NCI-H2227 (cell line): ENCODE data around the gene TMEM167B.
"Not testable (repeated sequence)": the region's sequence is repeated elsewhere in the genome, so short reads cannot be mapped to it uniquely, and the experiment has no call there.

ENCODE experiments used
- DNase-seq: peaks from one replicate; lab custom pipeline; 2025; ENCODE audit not compliant: unreplicated experiment; lab: John Stamatoyannopoulos, UW

The TMEM167B gene

DNA sequence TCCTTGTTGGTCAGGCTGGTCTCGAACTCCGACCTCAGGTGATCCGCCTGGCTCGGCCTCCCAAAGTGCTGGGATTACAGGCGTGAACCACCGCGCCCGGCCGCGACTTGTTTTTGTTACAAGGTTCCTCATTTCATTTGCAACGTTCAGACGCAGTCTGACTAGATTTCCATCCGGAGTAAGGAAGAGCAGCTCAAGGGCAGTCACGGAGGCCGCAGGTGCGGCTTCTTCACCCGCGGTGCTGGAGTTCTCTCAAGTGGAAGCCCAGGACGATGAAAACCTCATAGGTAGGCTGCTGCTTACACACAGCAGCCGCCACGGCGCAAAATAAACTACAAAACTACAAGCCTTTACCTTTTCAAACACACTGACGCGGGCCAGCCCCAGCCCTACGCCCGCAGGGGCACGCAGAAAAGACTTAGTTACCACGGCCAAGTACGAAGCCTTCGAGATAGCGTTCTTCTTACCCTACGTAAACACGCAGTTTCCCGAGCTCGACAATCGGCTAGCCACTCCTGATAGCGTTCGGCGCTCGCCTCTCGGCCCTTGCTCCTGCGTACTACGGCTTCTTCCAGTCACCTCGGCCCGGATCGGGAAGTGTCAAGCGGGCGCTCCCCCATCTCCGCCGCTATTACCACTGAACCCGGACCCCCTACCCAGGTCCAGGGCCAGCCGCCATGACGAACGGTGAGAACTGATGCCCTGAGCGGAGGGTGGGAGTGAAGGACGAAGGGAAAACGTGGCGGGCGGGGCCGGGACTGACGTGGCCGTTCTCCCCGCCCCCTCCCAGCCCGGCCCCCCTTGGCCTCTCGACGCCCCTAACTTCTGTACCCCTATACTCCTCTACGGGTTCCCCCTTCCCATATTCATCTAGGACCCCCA lies at the start of gene TMEM167B:
TSS of gene TMEM167B (plus strand) at position 569 of the 882 bp plus-strand sequence. CDS start at position 678, 109 bp downstream.
- peak; percentile 96 for DNase-seq

DNA sequence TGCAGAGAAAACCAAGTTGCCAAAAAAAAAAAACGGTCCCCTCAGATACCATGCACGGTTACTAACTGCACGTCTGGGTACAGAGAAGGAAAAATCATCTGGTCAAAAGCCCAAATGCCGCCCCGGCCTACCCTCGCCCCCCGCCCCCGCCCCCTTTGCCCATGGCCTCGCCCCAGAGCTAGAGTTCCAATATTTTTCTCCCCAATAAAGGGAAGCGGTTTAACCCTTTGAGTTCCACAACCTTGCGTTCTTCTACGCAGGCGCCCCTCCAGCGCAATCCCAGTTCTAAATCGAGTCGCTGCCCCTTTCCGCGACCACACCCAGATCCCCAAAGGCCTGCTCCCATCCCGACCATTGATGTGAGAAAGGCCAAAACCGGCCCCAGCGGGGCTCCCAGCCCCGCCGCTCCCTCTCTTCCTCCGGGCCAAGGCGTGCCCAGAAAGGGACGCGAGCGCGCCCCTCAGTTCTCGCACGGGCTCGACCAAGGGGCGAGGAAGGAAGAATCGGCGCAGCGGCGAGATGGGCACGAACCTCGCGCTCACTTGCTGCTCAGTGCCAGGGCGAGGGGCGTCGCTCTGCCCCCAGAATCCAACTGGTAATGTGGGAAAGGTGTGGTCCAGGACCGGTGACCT lies 49.5 kb upstream of the TMEM167B start:
- DNase-seq: peak; percentile 72

- peak; percentile 98 for DNase-seq
These were observed 48.7 kb upstream of the TMEM167B start, which contains the start of gene WDR47 for GRCh38 chr1:109041621-109042468. WDR47 (minus strand) TSS chr1:109042102; CDS start chr1:109023512, 18,590 bp downstream.

GRCh38 chr1:109045595-109045994 lies 45.0 kb upstream of the TMEM167B start:
- DNase-seq: no peak

GRCh38 chr1:109046671-109047070 lies 43.9 kb upstream of the TMEM167B start:
- no peak for DNase-seq

DNA sequence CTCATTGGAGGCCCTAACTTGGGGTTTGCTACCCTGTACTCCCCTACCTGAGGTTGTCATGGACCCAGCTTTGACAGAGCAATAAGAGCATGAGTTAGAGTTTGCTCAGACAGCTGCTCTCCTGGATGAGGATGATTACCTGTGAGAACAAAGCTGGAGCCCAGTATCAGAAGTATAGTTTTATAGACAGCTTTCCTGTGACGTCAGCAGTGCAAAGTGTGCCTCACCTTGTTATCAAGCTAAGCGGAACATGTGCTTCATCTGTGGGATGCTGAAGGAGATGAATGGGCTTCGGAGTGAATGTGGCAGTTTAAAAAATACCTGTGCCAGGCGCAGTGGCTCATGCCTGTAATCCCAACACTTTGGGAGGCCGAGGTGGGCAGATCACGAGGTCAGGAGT lies 43.2 kb upstream of the TMEM167B start:
- no peak for DNase-seq

DNA sequence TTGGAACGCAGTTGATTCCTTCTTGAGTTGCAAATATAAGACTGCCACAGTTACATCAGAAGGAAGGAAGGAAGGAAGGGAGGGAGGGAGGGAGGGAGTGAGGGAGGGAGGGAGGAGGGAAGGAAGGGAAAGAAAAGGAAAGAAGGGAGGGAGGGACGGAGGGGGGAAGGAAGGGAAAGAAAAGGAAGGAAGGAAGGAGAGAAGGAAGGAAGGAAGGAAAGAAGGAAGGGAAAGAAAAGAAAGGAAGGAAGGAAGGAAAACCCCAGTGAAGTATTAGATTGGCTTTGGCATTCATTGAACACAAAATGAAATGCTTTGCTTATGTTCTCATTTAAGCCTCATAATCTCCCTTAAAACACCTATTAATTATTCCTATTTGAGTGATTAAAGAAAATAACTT lies 42.2 kb upstream of the TMEM167B start:
- no peak for DNase-seq

- DNase-seq: no peak
These were observed 40.2 kb upstream of the TMEM167B start for GRCh38 chr1:109050228-109050995.

- DNase-seq: not testable (repeated sequence)
These were observed 38.4 kb upstream of the TMEM167B start for GRCh38 chr1:109052145-109052544.

GRCh38 chr1:109056064-109056463 lies 34.5 kb upstream of the TMEM167B start:
- no peak for DNase-seq

GRCh38 chr1:109059026-109059425 lies 31.5 kb upstream of the TMEM167B start:
- no peak for DNase-seq

- DNase-seq: no peak
These were observed 29.9 kb upstream of the TMEM167B start for GRCh38 chr1:109060707-109061106.

DNA sequence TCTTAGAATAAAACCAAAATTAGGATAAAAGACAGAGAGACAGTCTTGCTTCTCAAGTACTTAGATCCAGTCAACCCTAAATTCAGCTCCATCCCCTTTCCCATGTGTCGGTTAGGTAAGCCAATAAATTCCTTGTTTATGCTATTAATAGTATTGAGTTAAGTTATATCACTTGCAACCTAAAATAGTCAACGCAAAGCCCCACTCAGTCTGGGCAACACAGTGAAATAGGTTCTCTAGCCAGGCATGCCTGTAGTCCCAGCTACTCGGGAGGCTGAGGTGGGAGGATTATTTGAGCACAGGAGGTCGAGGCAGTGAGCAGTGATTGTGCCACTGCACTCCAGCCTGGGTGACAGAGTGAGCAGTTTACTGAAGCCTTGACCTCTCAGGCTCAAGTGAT lies 29.4 kb upstream of the TMEM167B start:
- no peak for DNase-seq

- DNase-seq: no peak
These were observed 25.4 kb upstream of the TMEM167B start for GRCh38 chr1:109065137-109065536.

DNA sequence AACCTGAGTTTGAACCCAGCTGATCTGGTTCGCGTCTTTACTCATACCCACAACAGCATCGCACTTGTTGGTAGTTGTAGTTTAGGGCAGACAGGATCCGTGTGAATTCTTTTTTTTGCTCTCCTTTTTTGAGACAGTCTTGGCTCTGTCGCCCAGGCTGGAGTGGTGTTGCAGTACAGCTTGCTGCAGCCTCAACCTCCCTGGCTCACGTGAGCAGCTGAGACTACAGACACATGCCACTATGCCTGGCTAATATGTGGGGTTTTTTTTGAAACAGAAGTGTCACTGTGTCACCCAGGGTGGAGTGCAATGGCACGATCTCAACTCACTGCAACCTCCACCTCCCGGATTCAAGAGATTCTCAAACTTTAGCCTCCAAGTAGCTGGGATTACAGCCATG lies 22.7 kb upstream of the TMEM167B start:
- DNase-seq: no peak

- DNase-seq: no peak
These were observed 21.3 kb upstream of the TMEM167B start for GRCh38 chr1:109069294-109069693.

GRCh38 chr1:109075531-109076490 lies 14.8 kb upstream of the TMEM167B start, which contains the start of gene TAF13:
TAF13 (minus strand) TSS chr1:109076003; CDS start chr1:109075947, 56 bp downstream.
- DNase-seq: peak; percentile 98

GRCh38 chr1:109078317-109078716 lies 12.2 kb upstream of the TMEM167B start:
- DNase-seq: no peak

DNA sequence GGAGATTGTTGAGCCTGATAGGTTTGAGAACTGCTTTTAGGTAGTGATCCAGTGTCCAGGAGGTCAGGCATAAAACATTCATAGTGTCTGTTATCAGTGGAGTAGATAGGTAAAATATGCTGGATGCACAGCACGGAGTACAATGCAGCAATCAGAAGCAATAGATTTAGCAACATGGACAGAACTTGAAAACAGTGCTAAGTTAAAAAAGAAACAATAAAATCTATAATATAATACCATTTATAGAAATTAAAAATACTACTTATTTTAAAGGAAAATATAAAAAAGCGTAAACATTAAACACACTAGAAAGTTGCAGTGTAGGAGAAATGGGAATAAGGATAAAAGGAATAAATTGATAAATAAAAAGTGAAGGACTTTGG lies 11.3 kb upstream of the TMEM167B start:
- no peak for DNase-seq
